Measurements from ENCODE around the gene GALNT2. TPM values are rescaled to one million over a fixed set of nuclear protein-coding genes. Genes with fewer than 3 reads are reported as not detected.
A peak's percentile ranks its signal among the peaks of the same experiment; 100 is the strongest.

Gene GALNT2
- total and polyA plus RNA-seq, 9 of the 15 experiments (the other 6 are each of a cell fraction or from before 2014, with no cell fraction given), result 1.6 to 106 (median 51.9) TPM

DNA sequence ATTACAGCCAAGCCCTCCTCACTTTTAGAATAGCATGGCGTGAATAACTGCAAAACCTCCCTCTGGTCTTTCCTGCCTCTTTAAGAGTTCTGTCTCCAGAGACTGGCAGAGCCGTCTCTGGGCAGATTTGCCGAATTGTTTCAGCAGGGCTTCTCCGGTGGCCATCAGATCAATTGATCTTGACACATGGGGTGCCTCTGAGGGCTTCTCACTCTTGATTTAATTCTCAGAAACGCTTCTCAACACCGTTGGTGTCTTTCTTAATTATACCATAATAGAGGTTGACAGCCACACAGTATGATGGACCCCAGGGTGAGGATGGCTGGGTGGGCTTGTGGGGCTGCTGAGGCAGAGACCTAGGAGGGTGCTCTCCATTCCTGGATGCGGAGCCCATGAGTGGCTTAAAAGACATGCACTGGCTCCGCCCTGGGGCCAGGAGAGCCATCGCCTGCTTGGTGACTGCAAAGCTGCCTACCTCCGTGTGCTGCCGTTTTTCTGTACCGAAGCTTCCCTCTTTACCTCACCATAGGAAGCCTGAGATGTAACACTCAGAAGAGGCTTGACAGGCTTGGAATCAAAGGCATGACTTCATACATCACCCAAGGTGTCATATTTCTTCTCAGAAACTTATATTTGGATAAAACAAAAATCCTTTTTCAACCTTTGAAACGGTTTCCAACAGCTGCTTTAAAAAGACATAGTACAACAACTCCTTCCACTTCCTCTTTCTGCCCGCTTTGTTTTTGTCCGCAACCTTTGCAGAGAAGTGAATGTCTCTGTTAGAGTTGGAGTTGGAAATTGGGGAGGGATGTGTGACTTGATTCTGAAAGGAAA is 82.9 kb downstream of the GALNT2 start (continued):
- TF ChIP-seq, protein P1, sequence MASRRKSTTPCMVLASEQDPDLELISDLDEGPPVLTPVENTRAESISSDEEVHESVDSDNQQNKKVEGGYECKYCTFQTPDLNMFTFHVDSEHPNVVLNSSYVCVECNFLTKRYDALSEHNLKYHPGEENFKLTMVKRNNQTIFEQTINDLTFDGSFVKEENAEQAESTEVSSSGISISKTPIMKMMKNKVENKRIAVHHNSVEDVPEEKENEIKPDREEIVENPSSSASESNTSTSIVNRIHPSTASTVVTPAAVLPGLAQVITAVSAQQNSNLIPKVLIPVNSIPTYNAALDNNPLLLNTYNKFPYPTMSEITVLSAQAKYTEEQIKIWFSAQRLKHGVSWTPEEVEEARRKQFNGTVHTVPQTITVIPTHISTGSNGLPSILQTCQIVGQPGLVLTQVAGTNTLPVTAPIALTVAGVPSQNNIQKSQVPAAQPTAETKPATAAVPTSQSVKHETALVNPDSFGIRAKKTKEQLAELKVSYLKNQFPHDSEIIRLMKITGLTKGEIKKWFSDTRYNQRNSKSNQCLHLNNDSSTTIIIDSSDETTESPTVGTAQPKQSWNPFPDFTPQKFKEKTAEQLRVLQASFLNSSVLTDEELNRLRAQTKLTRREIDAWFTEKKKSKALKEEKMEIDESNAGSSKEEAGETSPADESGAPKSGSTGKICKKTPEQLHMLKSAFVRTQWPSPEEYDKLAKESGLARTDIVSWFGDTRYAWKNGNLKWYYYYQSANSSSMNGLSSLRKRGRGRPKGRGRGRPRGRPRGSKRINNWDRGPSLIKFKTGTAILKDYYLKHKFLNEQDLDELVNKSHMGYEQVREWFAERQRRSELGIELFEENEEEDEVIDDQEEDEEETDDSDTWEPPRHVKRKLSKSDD (conservative IDR thresholded peaks at IDR 0.05; ENCODE audit: low read length), result no peak
- no peak for TF ChIP-seq TSHZ1 (CRISPR knock-in tag; IDR thresholded peaks at IDR 0.05)
- TF ChIP-seq MYNN (IDR thresholded peaks at IDR 0.05), result no peak
- no peak for TF ChIP-seq MYNN (CRISPR knock-in tag; IDR thresholded peaks at IDR 0.05)
- no peak for TF ChIP-seq CBX1 (IDR thresholded peaks at IDR 0.05; ENCODE audit: low read depth)
- TF ChIP-seq, protein P2, sequence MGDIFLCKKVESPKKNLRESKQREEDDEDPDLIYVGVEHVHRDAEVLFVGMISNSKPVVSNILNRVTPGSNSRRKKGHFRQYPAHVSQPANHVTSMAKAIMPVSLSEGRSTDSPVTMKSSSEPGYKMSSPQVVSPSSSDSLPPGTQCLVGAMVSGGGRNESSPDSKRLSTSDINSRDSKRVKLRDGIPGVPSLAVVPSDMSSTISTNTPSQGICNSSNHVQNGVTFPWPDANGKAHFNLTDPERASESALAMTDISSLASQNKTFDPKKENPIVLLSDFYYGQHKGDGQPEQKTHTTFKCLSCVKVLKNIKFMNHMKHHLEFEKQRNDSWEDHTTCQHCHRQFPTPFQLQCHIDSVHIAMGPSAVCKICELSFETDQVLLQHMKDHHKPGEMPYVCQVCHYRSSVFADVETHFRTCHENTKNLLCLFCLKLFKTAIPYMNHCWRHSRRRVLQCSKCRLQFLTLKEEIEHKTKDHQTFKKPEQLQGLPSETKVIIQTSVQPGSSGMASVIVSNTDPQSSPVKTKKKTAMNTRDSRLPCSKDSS (IDR thresholded peaks at IDR 0.05; ENCODE audit: low read depth, partially characterized antibody), result no peak
- no peak for TF ChIP-seq HDGF (IDR thresholded peaks at IDR 0.05)
- TF ChIP-seq, protein P3, sequence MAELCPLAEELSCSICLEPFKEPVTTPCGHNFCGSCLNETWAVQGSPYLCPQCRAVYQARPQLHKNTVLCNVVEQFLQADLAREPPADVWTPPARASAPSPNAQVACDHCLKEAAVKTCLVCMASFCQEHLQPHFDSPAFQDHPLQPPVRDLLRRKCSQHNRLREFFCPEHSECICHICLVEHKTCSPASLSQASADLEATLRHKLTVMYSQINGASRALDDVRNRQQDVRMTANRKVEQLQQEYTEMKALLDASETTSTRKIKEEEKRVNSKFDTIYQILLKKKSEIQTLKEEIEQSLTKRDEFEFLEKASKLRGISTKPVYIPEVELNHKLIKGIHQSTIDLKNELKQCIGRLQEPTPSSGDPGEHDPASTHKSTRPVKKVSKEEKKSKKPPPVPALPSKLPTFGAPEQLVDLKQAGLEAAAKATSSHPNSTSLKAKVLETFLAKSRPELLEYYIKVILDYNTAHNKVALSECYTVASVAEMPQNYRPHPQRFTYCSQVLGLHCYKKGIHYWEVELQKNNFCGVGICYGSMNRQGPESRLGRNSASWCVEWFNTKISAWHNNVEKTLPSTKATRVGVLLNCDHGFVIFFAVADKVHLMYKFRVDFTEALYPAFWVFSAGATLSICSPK (IDR thresholded peaks at IDR 0.05; ENCODE audit: borderline replicate concordance), result no peak
- peak; percentile 48 for TF ChIP-seq L3MBTL2 (IDR thresholded peaks at IDR 0.05)
- TF ChIP-seq, protein P4, sequence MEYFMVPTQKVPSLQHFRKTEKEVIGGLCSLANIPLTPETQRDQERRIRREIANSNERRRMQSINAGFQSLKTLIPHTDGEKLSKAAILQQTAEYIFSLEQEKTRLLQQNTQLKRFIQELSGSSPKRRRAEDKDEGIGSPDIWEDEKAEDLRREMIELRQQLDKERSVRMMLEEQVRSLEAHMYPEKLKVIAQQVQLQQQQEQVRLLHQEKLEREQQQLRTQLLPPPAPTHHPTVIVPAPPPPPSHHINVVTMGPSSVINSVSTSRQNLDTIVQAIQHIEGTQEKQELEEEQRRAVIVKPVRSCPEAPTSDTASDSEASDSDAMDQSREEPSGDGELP (CRISPR knock-in tag; IDR thresholded peaks at IDR 0.05; ENCODE audit: borderline replicate concordance), result 0 out of 2 replicates have a peak, but pooled peaks have one; percentile 16
- no peak for TF ChIP-seq ZBTB34 (CRISPR knock-in tag; IDR thresholded peaks at IDR 0.05)
- TF ChIP-seq, protein P5, sequence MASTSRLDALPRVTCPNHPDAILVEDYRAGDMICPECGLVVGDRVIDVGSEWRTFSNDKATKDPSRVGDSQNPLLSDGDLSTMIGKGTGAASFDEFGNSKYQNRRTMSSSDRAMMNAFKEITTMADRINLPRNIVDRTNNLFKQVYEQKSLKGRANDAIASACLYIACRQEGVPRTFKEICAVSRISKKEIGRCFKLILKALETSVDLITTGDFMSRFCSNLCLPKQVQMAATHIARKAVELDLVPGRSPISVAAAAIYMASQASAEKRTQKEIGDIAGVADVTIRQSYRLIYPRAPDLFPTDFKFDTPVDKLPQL (IDR thresholded peaks at IDR 0.05; ENCODE audit: extremely low read depth, insufficient read length), result no peak
- TF ChIP-seq RBM39 (optimal IDR thresholded peaks at IDR 0.05; ENCODE audit: low read depth, low read length), result no peak

Data from K562 (cell line).